Central memory CD8-positive, alpha-beta T cell (primary cell): ENCODE results near the gene WDPCP.
"Not testable (repeated sequence)": the region's sequence is repeated elsewhere in the genome, so short reads cannot be mapped to it uniquely, and the experiment has no call there.

Experiments used
- ATAC-seq: fragments of 150-1000 bp; cut with Tn5 transposase; replicated peaks from 2 replicates; pipeline ENCODE4 v1.10.0; 2022; ENCODE audit warnings: mild to moderate bottlenecking, moderate FRiP score, moderate number of reproducible peaks; ENCODE audit not compliant: poor library complexity, severe bottlenecking; ENCODE audit errors: extremely low read depth
- DNase-seq, 2 donors: peaks; one replicate each; pipeline ENCODE4 v3.0.0; 2021; ENCODE audit warnings: low spot score in 2 of 2
- H3K27ac Mint-ChIP-seq: one replicate; pipeline ENCODE4 v1.8.0; 2022; ENCODE audit warnings: low read depth, mild to moderate bottlenecking, moderate library complexity, mixed read lengths
- H3K27me3 Mint-ChIP-seq: one replicate; pipeline ENCODE4 v1.8.0; 2022; ENCODE audit warnings: mixed read lengths
- H3K36me3 Mint-ChIP-seq: one replicate; pipeline ENCODE4 v1.8.0; 2022; ENCODE audit warnings: mild to moderate bottlenecking, moderate library complexity, mixed read lengths; ENCODE audit not compliant: insufficient read depth
- H3K4me1 Mint-ChIP-seq: one replicate; pipeline ENCODE4 v1.8.0; 2022; ENCODE audit warnings: mixed read lengths
- H3K4me3 Mint-ChIP-seq: one replicate; pipeline ENCODE4 v1.8.0; 2022; ENCODE audit warnings: mild to moderate bottlenecking, moderate library complexity, mixed read lengths
- H3K9me3 Mint-ChIP-seq: one replicate; pipeline ENCODE4 v1.8.0; 2022; ENCODE audit warnings: mixed read lengths

WDPCP gene

GRCh38 chr2:63613391-63613901 is 25.2 kb upstream of the WDPCP start:
- ATAC-seq (no peak), DNase-seq (no peak)
- H3K27ac Mint-ChIP-seq: no peak overlapping the region
- H3K9me3 Mint-ChIP-seq: no peaks in the 10 kb centered on the region
- H3K27me3 Mint-ChIP-seq: peaks cover 42% of the 10 kb centered on the region
- no peak overlapping the region for H3K4me3 Mint-ChIP-seq
- no peaks in the 10 kb centered on the region for H3K36me3 Mint-ChIP-seq
- H3K4me1 Mint-ChIP-seq: no peaks in the 10 kb centered on the region

- Mint-ChIP-seq H3K27me3 (peaks cover 25% of the 10 kb centered on the region), H3K27ac (no peak overlapping the region), H3K9me3 (no peaks in the 10 kb centered on the region), H3K4me1 (no peaks in the 10 kb centered on the region), H3K4me3 (no peak overlapping the region), H3K36me3 (peaks cover 4% of the 10 kb centered on the region)
- no peak for DNase-seq
- no peak for ATAC-seq
These were observed 22.2 kb upstream of the WDPCP start for GRCh38 chr2:63610525-63610924.

GRCh38 chr2:63608865-63609264 is 20.6 kb upstream of the WDPCP start:
- not testable (repeated sequence) for H3K4me3 Mint-ChIP-seq, ATAC-seq, H3K27me3 Mint-ChIP-seq, H3K27ac Mint-ChIP-seq, H3K4me1 Mint-ChIP-seq, H3K9me3 Mint-ChIP-seq, DNase-seq
- peaks cover 18% of the 10 kb centered on the region for H3K36me3 Mint-ChIP-seq

DNA sequence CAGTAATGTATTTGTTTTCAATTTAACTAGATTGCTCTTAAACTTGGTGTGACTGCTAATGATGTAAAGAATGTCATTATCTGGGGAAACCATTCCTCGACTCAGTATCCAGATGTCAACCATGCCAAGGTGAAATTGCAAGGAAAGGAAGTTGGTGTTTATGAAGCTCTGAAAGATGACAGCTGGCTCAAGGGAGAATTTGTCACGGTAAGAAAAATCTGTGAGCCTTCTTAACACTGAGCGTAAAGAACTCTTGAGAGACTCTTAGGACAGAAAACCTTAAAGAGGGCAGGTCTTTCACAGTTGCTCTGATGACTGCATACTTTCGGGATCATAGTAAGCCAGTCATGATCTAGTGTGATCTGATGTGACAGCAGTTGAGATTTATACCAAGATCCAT is 16.4 kb upstream of the WDPCP start:
- Mint-ChIP-seq H3K4me3 (no peak overlapping the region), H3K4me1 (peaks cover 6% of the 10 kb centered on the region), H3K27me3 (no peaks in the 10 kb centered on the region), H3K36me3 (peaks cover 40% of the 10 kb centered on the region), H3K9me3 (no peaks in the 10 kb centered on the region), H3K27ac (no peak overlapping the region)
- ATAC-seq: no peak
- no peak for DNase-seq

DNA sequence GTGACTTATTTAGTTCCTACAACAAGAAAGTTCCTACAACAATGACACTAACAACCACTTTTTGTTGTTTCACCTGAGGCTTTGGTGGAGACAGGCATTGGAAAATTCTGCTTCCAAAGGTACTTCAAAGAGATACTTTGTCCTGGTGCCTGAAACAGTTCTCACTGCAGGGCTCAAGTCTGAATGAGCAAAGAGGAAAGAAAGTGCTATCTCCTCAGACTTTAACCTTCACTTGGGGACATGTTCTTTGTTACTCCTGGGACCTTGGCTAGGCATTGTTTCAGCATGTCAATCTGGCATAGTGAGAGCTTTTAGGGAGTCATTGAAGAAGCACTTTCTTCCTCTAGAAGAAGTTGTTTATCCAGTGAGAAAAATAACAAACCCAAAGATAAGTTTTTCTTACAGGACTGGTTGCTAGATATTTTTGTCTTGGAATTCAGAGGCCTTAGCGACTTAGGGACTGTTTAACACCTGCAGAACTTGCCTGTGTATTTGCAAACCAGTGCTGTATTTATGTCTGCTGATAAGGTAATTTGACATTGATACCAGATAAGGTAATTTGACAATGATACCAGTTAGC is 12.7 kb upstream of the WDPCP start:
- H3K9me3 Mint-ChIP-seq: no peaks in the 10 kb centered on the region
- ATAC-seq (no peak), DNase-seq (no peak)
- H3K27me3 Mint-ChIP-seq: no peaks in the 10 kb centered on the region
- no peak overlapping the region for H3K27ac Mint-ChIP-seq
- H3K4me3 Mint-ChIP-seq: no peak overlapping the region
- H3K36me3 Mint-ChIP-seq: peaks cover 55% of the 10 kb centered on the region
- H3K4me1 Mint-ChIP-seq: peaks cover 6% of the 10 kb centered on the region

DNA sequence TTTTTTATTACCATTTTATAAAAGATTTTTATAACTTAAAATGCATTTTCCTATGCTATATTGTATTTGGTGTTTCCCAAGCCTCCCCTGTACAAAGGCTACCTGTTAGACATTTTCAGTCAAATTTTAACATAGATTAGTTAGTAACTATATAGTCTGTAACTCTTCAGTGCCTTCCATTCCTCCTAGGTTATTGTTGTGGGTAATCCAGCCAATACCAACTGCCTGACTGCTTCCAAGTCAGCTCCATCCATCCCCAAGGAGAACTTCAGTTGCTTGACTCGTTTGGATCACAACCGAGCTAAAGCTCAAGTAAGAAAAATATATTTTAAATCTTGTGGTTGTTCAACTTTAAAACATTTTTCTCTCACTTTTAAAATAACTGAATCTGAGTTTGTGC is 10.7 kb upstream of the WDPCP start:
- no peak overlapping the region for H3K4me3 Mint-ChIP-seq
- ATAC-seq (no peak), DNase-seq (no peak)
- H3K9me3 Mint-ChIP-seq: no peaks in the 10 kb centered on the region
- no peak overlapping the region for H3K27ac Mint-ChIP-seq
- H3K36me3 Mint-ChIP-seq: peaks cover 50% of the 10 kb centered on the region
- no peaks in the 10 kb centered on the region for H3K27me3 Mint-ChIP-seq
- peaks cover 15% of the 10 kb centered on the region for H3K4me1 Mint-ChIP-seq

DNA sequence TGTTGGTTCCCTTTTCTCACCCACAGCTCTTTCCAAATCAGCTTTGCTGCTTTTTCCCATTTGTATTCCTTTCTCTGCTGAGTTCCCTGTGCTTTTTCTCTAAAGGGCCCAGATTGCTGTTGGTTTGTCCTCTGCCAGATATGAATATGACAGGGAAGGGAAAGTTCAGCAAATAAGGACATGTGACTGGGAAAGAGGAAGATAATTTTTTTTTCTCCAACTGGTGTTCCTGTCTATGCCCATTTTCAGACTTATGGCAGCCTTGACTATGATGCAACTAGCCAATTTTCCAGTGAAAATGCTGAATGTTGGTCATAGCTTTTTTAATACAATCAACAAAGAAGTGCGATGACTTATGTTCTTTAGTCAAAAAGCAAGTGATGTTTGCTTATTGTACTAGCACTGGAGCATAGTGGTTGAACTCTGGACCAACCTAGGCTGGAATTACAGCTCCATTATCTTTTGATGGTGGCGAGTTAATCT is 8.2 kb upstream of the WDPCP start:
- Mint-ChIP-seq H3K27ac (no peak overlapping the region), H3K4me1 (peaks cover 23% of the 10 kb centered on the region), H3K36me3 (peaks cover 38% of the 10 kb centered on the region), H3K27me3 (no peaks in the 10 kb centered on the region), H3K4me3 (no peak overlapping the region), H3K9me3 (no peaks in the 10 kb centered on the region)
- DNase-seq (no peak), ATAC-seq (no peak)

- H3K4me3 Mint-ChIP-seq: no peak overlapping the region
- no peaks in the 10 kb centered on the region for H3K9me3 Mint-ChIP-seq
- no peak for ATAC-seq
- H3K4me1 Mint-ChIP-seq: peaks cover 35% of the 10 kb centered on the region
- H3K27me3 Mint-ChIP-seq: no peaks in the 10 kb centered on the region
- H3K27ac Mint-ChIP-seq: no peak overlapping the region
- H3K36me3 Mint-ChIP-seq: peaks cover 32% of the 10 kb centered on the region
- no peak for DNase-seq
These were observed 6.4 kb upstream of the WDPCP start for GRCh38 chr2:63594660-63595059.

- H3K4me3 Mint-ChIP-seq: no peak overlapping the region
- no peak overlapping the region for H3K27ac Mint-ChIP-seq
- ATAC-seq (no peak), DNase-seq (no peak)
- peaks cover 36% of the 10 kb centered on the region for H3K36me3 Mint-ChIP-seq
- no peaks in the 10 kb centered on the region for H3K27me3 Mint-ChIP-seq
- H3K9me3 Mint-ChIP-seq: no peaks in the 10 kb centered on the region
- peaks cover 55% of the 10 kb centered on the region for H3K4me1 Mint-ChIP-seq
These were observed 3.4 kb upstream of the WDPCP start for GRCh38 chr2:63591566-63592175.

DNA sequence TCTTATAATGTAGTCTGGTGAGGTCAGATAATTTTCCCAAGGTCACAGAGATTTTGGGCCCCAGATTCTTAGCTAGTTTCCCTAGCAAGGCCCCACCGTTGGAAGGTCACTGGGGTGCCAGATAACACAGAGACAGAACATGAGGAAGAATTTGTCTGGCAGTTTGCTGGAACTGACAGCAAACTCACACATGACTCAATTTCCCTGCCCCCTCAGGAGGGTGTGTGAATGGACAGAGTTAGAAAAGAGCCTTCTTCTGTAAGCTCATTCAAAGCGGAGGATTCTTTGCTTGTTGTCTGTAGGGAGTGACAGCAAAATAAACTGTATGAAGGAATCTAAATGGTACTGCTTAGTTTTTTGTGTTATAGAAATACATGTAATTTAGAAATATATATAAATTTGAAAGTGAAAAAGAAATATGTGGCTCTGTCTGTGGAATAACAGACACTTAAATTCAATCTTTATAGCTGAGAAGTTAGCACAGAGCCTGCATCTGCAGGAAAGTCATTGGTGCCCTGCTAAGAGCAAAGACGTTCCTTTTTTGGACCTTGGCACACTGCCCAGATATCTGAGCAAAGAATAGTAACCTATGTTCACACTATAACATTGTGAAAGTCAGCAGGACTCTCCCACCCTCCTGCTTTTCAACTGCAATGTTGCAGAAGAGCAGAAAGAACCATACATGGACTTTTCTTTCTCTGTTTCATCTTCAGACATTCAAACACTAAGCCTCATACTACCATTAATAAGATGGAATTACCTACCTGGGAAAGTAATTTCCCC is 2.5 kb upstream of the WDPCP start:
- no peak overlapping the region for H3K27ac Mint-ChIP-seq
- peaks cover 56% of the 10 kb centered on the region for H3K4me1 Mint-ChIP-seq

DNA sequence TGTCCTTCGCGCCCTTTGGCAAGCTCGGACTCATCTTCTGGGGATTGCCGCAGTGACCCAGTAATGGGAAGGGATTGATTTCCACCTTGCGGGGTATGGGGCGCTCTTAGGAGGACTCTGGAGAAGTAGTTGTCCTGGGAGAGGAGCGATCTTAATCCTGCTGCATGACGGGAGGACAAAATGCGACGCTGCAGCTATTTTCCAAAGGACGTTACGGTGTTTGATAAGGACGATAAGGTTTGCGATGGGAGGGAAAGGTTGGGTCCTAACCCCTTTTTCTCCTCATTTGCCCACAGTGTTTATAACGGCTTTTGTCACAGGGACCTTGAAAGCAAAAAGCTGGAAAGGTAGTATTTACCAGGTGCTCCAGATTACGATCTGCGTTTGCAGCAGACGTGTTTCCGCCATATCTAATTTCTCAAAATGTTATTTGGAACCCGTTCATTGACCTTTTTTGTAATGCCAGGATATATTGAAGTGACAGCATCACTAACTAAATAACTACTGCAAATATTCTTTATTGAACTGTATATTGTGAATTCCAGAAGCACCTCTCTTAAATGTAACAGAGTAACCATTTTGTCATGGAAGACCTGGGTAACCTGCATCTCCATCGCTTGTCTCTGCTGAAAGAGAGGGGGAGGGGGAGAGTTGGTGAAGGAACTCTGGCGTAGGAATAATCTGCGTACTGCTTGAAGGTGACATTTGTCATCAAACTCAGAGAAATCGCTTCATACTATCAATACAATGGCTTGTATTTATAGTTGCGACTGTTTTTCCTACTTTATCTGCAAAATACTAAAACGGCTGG is 1.1 kb upstream of the WDPCP start:
- no peaks in the 10 kb centered on the region for H3K27me3 Mint-ChIP-seq
- H3K4me1 Mint-ChIP-seq: peaks cover 49% of the 10 kb centered on the region
- H3K36me3 Mint-ChIP-seq: peaks cover 22% of the 10 kb centered on the region
- no peak for DNase-seq
- H3K4me3 Mint-ChIP-seq: peak overlapping the region; percentile 94
- H3K9me3 Mint-ChIP-seq: no peaks in the 10 kb centered on the region
- H3K27ac Mint-ChIP-seq: peak overlapping the region; percentile 96
- no peak for ATAC-seq

More for the DNA sequence above, 2.5 kb upstream of the WDPCP start:
- Mint-ChIP-seq H3K9me3 (no peaks in the 10 kb centered on the region), H3K27me3 (no peaks in the 10 kb centered on the region), H3K36me3 (peaks cover 31% of the 10 kb centered on the region), H3K4me3 (peak overlapping the region; percentile 94)
- ATAC-seq (no peak), DNase-seq (no peak)

DNA sequence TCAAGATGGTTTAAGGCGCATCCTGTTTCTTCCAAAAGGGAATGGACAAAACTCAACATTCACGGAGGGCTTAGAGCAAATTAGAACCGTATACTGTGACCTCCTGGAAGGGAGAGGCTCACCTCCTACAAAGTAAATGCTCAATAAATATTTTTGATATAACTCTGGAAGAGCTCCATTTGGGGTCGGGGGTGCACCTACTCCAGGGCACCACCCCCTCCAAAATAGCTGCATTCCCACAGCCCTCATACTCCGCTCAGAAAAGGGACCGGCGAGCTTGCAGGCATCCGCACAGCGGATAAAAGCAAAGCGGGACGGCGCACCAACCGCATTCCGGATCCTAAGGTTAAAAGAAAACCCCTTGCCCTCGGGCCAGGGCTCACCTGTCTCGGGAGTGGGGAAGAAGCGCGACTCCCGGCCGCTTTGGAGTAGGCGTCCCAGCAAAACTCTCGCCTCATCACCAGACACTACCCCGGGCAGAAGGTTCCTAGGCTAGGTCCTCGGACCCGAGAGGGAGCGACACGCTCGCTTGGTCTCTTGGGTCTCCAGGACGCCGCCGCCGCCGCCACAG is 378 bp downstream of the WDPCP start:
- H3K27ac Mint-ChIP-seq: peak overlapping the region; percentile 96
- no peaks in the 10 kb centered on the region for H3K9me3 Mint-ChIP-seq
- H3K4me1 Mint-ChIP-seq: peaks cover 43% of the 10 kb centered on the region
- ATAC-seq: no peak
- peaks cover 16% of the 10 kb centered on the region for H3K36me3 Mint-ChIP-seq
- H3K4me3 Mint-ChIP-seq: peak overlapping the region; percentile 94
- no peak for DNase-seq
- H3K27me3 Mint-ChIP-seq: no peaks in the 10 kb centered on the region
